Measurements from ENCODE around the gene ORM2.

- TF ChIP-seq CTCF (IDR thresholded peaks at IDR 0.05) (no peak), POLR2A (IDR thresholded peaks at IDR 0.05) (no peak)
These were observed 48.3 kb downstream of the ORM2 start for GRCh38 chr9:114378016-114378415.
